HFFc6 (cell line): ENCODE results near the gene TSNAXIP1. TPM values are rescaled to one million over a fixed set of nuclear protein-coding genes. Genes with fewer than 3 reads are reported as not detected.

Source experiments
- DNase-seq: peaks from one replicate; pipeline ENCODE4 v3.0.0-alpha.2; 2018
- H3K27ac Mint-ChIP-seq: 2 replicates; pipeline ENCODE4 v1.8.0; 2020; ENCODE audit warnings: mild to moderate bottlenecking, mixed read lengths
- H3K27me3 Mint-ChIP-seq: 2 replicates; pipeline ENCODE4 v1.8.0; 2021; ENCODE audit warnings: mild to moderate bottlenecking, moderate library complexity, mixed read lengths; ENCODE audit not compliant: insufficient read depth
- H3K36me3 Mint-ChIP-seq: 2 replicates; pipeline ENCODE4 v1.8.0; 2021; ENCODE audit warnings: low read depth, mixed read lengths
- H3K4me1 Mint-ChIP-seq: 2 replicates; pipeline ENCODE4 v1.8.0; 2020; ENCODE audit warnings: low read depth, mixed read lengths
- H3K4me3 Mint-ChIP-seq: 2 replicates; pipeline ENCODE4 v1.8.0; 2020; ENCODE audit warnings: mild to moderate bottlenecking, moderate library complexity, mixed read lengths
- H3K9me3 Mint-ChIP-seq: 2 replicates; pipeline ENCODE4 v1.8.0; 2020; ENCODE audit warnings: mild to moderate bottlenecking, mixed read lengths
- total RNA-seq, 6 experiments: library from RNA; stranded (reverse); fragmentation: NEBNext Ultra II Directional; extraction: Animal tissue kit (Norgen Biotek cat#: 25700); gene quantifications; 2 replicates in 1 of 6; 3 replicates in 5 of 6; pipeline ENCODE4 v1.2.3, GENCODE V29; 2021
- TF ChIP-seq, protein P1 (sequence below): fragments of 200-600 bp; sonication (generic); IDR thresholded peaks from 2 replicates; pipeline ENCODE4 v1.5.0; 2021; ENCODE audit warnings: antibody characterized with exemption, mild to moderate bottlenecking

Gene TSNAXIP1
- total RNA-seq, 6 experiments from 2014 or later: 0.23 to 1.3 (median 0.79) TPM

GRCh38 chr16:67807148-67807682 lies 526 bp downstream of the TSNAXIP1 start:
- Mint-ChIP-seq H3K27ac (peak overlapping the region; percentile 93), H3K27me3 (no peaks in the 10 kb centered on the region; the same call in 1 of the 2 replicates), H3K4me1 (peaks cover 22% of the 10 kb centered on the region), H3K36me3 (peaks cover 4% of the 10 kb centered on the region; the same call in 1 of the 2 replicates), H3K4me3 (peak overlapping the region; percentile 97), H3K9me3 (no peaks in the 10 kb centered on the region)
- TF ChIP-seq, protein P1, sequence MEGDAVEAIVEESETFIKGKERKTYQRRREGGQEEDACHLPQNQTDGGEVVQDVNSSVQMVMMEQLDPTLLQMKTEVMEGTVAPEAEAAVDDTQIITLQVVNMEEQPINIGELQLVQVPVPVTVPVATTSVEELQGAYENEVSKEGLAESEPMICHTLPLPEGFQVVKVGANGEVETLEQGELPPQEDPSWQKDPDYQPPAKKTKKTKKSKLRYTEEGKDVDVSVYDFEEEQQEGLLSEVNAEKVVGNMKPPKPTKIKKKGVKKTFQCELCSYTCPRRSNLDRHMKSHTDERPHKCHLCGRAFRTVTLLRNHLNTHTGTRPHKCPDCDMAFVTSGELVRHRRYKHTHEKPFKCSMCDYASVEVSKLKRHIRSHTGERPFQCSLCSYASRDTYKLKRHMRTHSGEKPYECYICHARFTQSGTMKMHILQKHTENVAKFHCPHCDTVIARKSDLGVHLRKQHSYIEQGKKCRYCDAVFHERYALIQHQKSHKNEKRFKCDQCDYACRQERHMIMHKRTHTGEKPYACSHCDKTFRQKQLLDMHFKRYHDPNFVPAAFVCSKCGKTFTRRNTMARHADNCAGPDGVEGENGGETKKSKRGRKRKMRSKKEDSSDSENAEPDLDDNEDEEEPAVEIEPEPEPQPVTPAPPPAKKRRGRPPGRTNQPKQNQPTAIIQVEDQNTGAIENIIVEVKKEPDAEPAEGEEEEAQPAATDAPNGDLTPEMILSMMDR: no peak; the same call in 1 of the 2 replicates
- no peak for DNase-seq

GRCh38 chr16:67811899-67812298 lies 5.2 kb downstream of the TSNAXIP1 start:
- H3K27ac Mint-ChIP-seq: no peak overlapping the region
- no peaks in the 10 kb centered on the region for H3K9me3 Mint-ChIP-seq
- no peaks in the 10 kb centered on the region; the same call in 1 of the 2 replicates for H3K27me3 Mint-ChIP-seq
- no peak overlapping the region for H3K4me3 Mint-ChIP-seq
- H3K4me1 Mint-ChIP-seq: peaks cover 17% of the 10 kb centered on the region
- no peaks in the 10 kb centered on the region for H3K36me3 Mint-ChIP-seq
- TF ChIP-seq, protein P1: no peak
- no peak for DNase-seq

GRCh38 chr16:67814567-67814966 lies 7.9 kb downstream of the TSNAXIP1 start:
- TF ChIP-seq, protein P1: no peak
- Mint-ChIP-seq H3K4me1 (peaks cover 8% of the 10 kb centered on the region), H3K27me3 (no peaks in the 10 kb centered on the region; the same call in 1 of the 2 replicates), H3K27ac (no peak overlapping the region), H3K36me3 (no peaks in the 10 kb centered on the region), H3K9me3 (no peaks in the 10 kb centered on the region), H3K4me3 (no peak overlapping the region)
- no peak for DNase-seq

- no peak overlapping the region for H3K27ac Mint-ChIP-seq
Measured at GRCh38 chr16:67820608-67821259, 14.0 kb downstream of the TSNAXIP1 start.

GRCh38 chr16:67822511-67822910 lies 15.8 kb downstream of the TSNAXIP1 start:
- DNase-seq: peak; percentile 79
- Mint-ChIP-seq H3K36me3 (peaks cover 5% of the 10 kb centered on the region; the same call in 1 of the 2 replicates), H3K4me3 (0 out of 2 replicates have a peak overlapping the region, but pooled peaks have one; percentile 45), H3K4me1 (peaks cover 11% of the 10 kb centered on the region), H3K27me3 (peaks cover 3% of the 10 kb centered on the region; the same call in 1 of the 2 replicates), H3K27ac (peak overlapping the region; percentile 89), H3K9me3 (no peaks in the 10 kb centered on the region)
- TF ChIP-seq, protein P1: no peak

More at GRCh38 chr16:67820608-67821259, 14.0 kb downstream of the TSNAXIP1 start:
- peaks cover 3% of the 10 kb centered on the region; the same call in 1 of the 2 replicates for H3K27me3 Mint-ChIP-seq
- peaks cover 19% of the 10 kb centered on the region for H3K4me1 Mint-ChIP-seq
- no peak overlapping the region for H3K4me3 Mint-ChIP-seq
- H3K9me3 Mint-ChIP-seq: no peaks in the 10 kb centered on the region
- TF ChIP-seq, protein P1: no peak
- DNase-seq: no peak
- H3K36me3 Mint-ChIP-seq: no peaks in the 10 kb centered on the region
